Suppressor macrophage treated with lipopolysaccharide for 1 hour (primary cell): ENCODE results near the gene SHANK3.

ENCODE experiments used
- DNase-seq, 3 donors: peaks; one replicate each; pipeline ENCODE4 v3.0.0-alpha.2; 2020 to 2022

The SHANK3 gene

DNA sequence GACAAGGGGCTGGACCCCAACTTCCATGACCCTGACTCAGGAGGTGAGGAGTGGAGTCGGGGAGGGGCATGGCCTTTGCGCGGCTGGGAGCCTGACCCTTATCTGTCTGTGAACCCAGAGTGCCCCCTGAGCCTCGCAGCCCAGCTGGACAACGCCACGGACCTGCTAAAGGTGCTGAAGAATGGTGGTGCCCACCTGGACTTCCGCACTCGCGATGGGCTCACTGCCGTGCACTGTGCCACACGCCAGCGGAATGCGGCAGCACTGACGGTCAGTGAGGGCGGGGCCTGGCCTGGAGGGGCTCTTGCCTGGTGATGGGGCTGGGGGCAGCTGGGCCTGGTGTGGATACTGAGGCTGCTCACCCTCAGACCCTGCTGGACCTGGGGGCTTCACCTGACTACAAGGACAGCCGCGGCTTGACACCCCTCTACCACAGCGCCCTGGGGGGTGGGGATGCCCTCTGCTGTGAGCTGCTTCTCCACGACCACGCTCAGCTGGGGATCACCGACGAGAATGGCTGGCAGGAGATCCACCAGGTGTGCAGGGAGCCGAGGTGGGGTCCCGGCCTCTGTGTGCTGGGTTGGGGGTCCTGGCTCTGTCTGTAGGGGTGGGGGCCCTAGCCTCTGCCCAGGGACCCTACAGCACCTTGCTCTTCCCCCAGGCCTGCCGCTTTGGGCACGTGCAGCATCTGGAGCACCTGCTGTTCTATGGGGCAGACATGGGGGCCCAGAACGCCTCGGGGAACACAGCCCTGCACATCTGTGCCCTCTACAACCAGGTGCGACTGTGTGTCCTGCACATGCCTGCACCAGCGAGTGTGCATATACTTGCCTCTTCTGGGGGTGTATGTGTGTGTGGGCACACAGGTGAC lies 6.3 kb downstream of the SHANK3 start:
- no peak for DNase-seq

GRCh38 chr22:50683086-50683993 lies 10.7 kb downstream of the SHANK3 start:
- no peak for DNase-seq

DNA sequence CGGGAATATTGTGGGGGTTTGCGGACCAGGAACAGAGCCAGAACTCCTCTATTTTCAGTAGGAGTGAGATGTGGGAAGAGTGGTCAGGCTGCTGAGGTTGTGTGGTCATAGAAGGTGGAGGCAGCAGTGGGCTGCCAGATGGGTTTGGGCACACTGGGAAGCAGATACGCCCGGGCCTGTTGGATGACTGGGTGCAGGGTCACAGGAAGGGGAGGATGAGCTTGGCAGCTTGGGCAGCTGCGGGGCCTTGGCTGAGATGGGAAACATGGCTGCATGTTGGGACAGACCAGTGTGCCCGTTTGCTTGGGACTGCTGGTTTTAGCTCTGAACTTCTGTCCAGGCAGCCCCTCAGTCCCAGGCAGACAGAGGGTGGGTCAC lies 11.4 kb downstream of the SHANK3 start:
- DNase-seq: no peak

DNA sequence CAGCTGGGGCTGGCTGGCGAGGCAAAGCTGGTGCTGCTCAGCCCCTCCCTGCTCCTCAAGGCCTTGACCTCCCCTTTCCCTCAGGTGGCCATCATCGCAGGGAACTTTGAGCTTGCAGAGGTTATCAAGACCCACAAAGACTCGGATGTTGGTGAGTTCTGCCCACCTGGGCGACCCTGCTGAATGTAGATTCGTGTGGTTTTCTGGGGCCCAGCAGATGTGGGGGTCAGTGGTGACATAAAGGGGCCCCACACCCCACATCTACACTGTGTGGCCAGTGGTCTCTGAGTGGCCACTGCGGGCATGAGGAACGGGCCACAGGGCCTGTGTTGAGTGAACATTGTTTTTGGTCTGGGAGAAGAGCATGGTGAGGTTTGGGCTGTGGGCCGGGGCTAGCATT lies 11.9 kb downstream of the SHANK3 start:
- no peak for DNase-seq

DNA sequence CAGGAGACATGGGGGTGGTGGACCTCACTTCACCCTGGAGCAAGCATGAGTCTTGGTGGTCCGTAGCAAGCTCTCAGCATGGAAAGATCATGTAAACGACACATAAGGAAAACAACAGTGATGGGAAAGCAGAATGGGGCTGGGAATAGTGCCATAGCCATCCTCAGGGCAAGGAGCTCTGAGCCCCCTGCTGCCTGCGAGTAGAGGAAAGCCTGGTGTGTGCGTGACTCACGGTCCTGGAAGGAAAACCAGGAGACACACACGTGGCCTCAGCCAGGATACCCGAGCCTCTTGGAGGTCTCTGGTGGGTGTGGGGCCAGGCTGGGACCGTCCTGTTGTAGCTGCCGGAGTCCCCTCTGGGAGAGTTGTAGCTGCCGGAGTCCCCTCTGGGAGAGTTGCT lies 12.4 kb downstream of the SHANK3 start:
- no peak for DNase-seq

DNA sequence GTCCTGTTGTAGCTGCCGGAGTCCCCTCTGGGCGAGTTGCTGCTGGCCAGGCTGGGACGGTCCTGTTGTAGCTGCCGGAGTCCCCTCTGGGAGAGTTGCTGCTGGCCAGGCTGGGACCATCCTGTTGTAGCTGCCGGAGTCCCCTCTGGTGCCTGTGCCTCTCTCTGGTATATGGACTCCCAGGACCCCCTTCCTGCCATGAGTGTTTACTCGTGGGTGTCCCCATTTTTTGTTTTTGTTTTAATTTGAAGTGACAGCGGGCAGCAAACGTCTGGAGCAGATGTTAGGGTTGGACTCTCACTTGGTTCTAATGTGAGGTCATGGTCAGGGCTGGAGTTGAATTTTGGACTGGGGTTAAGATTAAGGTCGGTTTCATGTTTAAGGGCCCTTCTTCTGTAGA lies 14.2 kb downstream of the SHANK3 start:
- no peak for DNase-seq

- DNase-seq: no peak
These were observed 15.2 kb downstream of the SHANK3 start for GRCh38 chr22:50687829-50688228.

- no peak for DNase-seq
These were observed 15.8 kb downstream of the SHANK3 start for GRCh38 chr22:50688448-50688847.

DNA sequence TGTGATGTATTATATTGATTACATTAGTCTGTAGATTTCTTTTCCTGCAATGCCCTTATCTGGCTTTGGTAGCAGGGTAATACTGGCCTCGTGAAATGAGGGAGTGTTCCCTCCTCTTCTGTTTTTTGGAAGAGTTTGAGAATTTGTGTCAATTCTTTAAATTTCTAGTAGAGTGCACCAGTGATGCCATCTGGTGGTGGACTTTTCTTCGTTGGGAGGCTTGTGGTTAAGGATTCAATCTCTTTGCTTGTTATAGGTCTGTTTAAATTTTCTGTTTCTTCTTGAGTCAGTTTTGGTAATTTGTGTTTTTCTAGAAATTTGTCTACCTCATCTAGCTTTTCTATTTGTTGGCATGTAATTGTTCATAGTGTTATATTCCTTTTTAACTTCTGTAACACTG lies 18.9 kb downstream of the SHANK3 start:
- DNase-seq: peak; percentile 70 to 77 (median 76)

DNA sequence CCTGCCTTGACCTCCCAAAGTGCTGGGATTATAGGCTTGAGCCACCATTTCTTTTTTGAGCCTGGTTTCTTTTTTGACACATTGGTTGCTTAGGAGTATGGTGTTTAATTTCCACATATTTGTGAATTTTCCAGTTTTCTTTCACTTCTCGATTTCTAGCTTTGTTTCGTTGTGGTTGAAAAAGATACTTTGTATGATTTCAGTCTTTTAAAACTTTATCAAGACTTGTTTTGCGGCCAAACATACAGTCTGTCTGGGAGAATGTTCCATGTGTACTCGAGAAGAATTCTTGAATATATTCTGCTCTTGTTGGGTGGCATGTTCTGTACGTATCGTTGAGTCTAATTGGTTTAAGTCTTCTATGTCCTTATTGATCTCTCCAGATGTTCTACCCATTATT lies 20.8 kb downstream of the SHANK3 start:
- DNase-seq: peak in 1 of 3 donors; percentile 25

- no peak for DNase-seq
These were observed 21.5 kb downstream of the SHANK3 start for GRCh38 chr22:50694099-50694605.

- DNase-seq: no peak
These were observed 22.3 kb downstream of the SHANK3 start for GRCh38 chr22:50694766-50695420.

- DNase-seq: no peak
These were observed 23.0 kb downstream of the SHANK3 start for GRCh38 chr22:50695421-50696250.

- DNase-seq: no peak
These were observed 23.7 kb downstream of the SHANK3 start for GRCh38 chr22:50696251-50696798.

DNA sequence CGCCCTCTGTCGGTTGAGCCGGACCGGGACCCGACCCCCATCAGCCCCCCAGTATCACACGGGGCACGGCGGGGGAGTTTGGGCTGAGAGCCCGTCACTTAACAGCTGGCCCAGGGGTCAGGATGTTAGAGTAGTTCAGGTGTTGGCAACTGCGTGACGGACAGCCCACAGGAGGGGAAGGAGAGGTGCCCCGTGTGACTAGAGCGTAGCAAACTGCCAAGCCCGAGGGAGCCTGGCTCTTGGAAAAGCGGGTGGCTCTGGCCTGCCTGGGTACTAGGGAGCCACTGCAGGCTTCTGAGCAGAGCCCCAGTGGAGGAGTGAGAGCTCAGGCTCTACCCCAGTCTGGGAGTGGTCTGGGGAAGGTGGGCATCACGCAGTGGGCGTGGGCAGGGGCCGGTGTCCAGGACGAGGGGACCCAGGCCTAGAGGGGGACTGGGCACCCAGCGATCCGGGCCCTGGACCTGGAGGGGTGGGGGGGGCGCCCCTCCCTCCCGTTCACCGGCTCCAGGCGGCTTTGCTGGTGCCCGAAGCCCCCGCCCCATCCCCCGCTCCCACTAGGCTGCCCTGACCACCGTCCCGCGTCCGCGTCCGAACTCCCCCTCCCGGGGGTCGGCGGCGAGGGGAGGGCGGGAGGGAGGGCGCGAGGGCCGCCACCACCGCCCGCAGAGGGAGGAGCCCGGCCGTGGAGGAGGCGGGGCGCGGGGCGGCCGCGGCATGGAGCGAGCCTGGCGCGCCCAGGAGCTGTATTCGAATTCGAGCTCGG lies 24.4 kb downstream of the SHANK3 start:
- DNase-seq: no peak

GRCh38 chr22:50697667-50698506 lies 25.3 kb downstream of the SHANK3 start:
- no peak for DNase-seq

DNA sequence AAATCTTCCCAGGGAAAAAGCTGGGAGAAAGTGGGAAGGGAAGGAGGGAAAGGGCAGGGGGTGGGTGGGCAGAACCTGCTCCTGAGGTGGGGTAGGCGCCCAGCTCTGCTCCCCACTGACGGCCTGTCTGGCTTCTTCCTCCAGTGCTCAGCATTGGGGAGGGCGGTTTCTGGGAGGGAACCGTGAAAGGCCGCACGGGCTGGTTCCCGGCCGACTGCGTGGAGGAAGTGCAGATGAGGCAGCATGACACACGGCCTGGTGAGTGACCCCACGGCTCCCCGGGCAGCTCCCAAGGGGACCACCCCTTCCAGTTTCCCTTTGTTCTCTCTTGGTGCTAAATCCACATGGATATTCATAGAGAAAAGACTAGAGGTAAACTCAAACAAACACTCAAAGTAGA lies 25.9 kb downstream of the SHANK3 start:
- DNase-seq: no peak

DNA sequence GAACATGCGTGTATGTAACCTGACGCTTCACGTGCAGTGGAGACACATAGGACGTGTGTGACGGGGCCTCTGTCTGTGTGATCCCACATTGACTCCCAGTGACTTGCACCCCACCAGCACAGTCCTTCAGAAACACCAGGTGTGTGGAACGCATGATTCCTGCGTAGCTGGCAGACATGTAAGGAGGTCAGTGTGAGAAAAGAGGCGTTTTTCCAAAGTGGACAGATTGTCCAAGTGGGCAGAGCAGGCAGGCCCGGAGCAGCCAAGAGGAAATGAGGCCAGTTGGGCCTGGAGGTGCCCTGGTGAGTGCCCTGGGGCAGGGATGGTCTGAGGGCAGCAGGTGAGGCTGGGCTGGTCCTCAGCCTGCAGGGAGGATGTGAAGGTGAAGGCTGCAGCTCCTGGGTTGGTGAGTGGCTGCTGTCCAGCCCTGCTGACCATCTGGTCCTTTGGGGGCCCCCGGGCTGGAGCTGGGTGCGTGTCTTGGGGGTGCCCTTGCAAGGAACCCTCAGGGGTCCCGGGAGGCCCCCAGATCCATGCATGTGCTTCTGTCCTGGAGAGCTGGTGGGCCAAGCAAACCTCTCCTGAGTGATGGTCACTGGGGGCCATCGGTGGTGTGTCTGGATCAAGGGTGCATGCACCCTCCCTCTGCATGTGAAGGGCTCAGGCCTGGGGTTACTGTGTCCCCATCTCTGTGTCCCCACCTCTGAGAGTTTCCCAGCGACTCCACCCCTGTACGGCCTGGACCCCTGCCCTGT lies 26.6 kb downstream of the SHANK3 start:
- no peak for DNase-seq

- DNase-seq: no peak
These were observed 27.2 kb downstream of the SHANK3 start for GRCh38 chr22:50699756-50700386.
